ENCODE data around the gene MRPL55. TPM values are rescaled to one million over a fixed set of nuclear protein-coding genes. Genes with fewer than 3 reads are reported as not detected.

Gene MRPL55
- total RNA-seq, 1 donor from 2014 or later = 55.2 TPM

DNA sequence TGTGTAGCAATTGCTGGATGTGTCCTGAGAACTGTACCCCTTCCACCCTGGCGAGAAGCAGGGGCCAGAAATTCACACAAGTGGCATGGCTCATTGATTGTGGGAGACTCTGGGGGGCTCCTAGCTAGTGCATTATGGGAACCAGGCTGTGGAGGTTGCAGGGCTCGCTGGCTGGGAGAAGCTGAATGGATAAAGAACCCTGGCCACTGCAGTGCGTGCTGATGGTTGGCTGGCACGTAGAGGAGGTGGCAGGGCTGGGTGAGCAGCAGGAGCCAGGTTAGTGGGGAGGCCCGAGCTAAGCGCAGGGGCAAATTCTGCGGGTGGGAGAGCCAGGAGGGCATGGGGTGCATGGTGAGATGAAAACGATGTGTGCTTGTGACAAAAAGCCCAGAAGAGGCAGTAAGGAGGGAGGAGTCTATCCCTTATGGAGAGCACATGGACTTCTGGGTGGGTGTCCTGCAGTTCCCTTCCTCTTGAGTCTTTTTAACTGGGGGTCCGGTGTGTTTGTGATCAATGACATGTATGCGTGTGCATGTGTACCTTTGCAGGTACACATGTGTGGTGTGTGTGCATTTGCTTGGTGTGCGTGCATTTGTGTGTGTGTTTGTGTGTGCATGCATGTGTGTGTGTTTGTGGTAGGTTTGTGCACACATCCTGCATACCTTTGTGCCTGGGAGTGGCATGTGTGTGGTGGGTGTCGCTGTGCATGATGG lies 34.5 kb upstream of the MRPL55 start:
- Mint-ChIP-seq H3K4me1 (peaks cover 26% of the 10 kb centered on the region), H3K27ac (peak overlapping the region; percentile 69), H3K4me3 (peak overlapping the region; percentile 98), H3K36me3 (ENCODE audit: low read depth) (peaks cover 25% of the 10 kb centered on the region), H3K9me3 (no peaks in the 10 kb centered on the region), H3K27me3 (peaks cover 6% of the 10 kb centered on the region)
- no peak for DNase-seq
- intact Hi-C loops (cut with micrococcal nuclease) = loop anchor here (5.0 kb wide), 1 partner anchor 264 kb away; the partner anchor contains the start of gene TRIM11

DNA sequence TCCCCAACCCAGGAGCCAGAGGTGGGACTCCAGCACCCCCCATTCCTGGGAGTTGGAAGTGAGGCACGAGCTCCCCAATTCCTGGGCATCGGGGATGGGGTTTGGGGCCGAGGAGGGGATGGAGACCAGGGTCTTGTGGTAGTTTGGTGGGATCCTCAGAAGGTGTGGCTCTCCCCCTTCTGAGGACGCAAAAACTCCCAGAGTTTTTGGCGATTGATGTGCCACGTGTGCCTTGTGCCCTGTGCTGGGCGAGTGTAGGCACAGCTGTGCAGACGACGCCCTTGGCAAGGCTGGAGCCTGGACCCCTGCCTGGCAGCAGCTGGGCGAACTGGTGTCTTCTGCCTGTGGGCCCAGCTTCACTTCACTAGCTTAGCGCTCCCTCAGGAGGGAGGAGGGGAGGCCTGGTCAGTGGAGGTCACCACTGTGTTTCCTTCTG lies 33.6 kb upstream of the MRPL55 start:
- no peak for DNase-seq
- peaks cover 26% of the 10 kb centered on the region for H3K4me1 Mint-ChIP-seq
- peak overlapping the region; percentile 58 for H3K27ac Mint-ChIP-seq
- peaks cover 7% of the 10 kb centered on the region for H3K27me3 Mint-ChIP-seq
- H3K4me3 Mint-ChIP-seq = peak overlapping the region; percentile 98
- H3K36me3 Mint-ChIP-seq (ENCODE audit: low read depth) = peaks cover 25% of the 10 kb centered on the region
- intact Hi-C loops (cut with micrococcal nuclease) = loop anchor here (5.0 kb wide), 1 partner anchor 265 kb away; the partner anchor contains the start of gene TRIM11
- no peaks in the 10 kb centered on the region for H3K9me3 Mint-ChIP-seq

DNA sequence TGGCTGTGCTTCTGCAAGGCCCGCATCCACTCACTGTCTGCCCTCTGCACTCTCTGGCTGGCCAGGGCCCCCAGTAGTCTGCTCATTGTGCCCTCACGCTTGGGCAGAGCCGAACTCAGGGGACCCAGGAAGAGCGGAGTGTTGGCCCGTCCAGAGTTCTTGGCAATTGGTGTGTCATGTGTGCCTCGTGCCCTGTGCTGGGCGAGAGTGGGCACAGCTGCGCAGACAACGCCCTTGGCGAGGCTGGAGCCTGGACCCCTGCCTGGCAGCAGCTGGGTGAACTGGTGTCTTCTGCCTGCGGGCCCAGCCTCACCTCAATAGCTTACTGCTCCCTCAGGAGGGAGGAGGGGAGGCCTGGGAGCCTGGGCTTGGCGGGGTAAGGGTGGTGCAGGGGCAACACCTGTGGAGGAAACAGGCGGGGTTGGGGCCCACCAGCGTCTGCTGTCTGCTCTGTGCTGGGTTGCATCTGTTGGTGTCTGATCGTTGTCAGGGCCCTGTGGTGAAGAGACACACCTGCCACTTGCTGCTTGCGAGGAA lies 33.1 kb upstream of the MRPL55 start:
- H3K27ac Mint-ChIP-seq = peak overlapping the region; percentile 97
- peak; percentile 58 for DNase-seq
- H3K4me1 Mint-ChIP-seq = peaks cover 26% of the 10 kb centered on the region
- no peaks in the 10 kb centered on the region for H3K9me3 Mint-ChIP-seq
- H3K4me3 Mint-ChIP-seq = peak overlapping the region; percentile 98
- intact Hi-C loops (cut with micrococcal nuclease) = loop anchor here (5.0 kb wide), 1 partner anchor 265 kb away; the partner anchor contains the start of gene TRIM11
- peaks cover 25% of the 10 kb centered on the region for H3K36me3 Mint-ChIP-seq (ENCODE audit: low read depth)
- H3K27me3 Mint-ChIP-seq = peaks cover 11% of the 10 kb centered on the region

DNA sequence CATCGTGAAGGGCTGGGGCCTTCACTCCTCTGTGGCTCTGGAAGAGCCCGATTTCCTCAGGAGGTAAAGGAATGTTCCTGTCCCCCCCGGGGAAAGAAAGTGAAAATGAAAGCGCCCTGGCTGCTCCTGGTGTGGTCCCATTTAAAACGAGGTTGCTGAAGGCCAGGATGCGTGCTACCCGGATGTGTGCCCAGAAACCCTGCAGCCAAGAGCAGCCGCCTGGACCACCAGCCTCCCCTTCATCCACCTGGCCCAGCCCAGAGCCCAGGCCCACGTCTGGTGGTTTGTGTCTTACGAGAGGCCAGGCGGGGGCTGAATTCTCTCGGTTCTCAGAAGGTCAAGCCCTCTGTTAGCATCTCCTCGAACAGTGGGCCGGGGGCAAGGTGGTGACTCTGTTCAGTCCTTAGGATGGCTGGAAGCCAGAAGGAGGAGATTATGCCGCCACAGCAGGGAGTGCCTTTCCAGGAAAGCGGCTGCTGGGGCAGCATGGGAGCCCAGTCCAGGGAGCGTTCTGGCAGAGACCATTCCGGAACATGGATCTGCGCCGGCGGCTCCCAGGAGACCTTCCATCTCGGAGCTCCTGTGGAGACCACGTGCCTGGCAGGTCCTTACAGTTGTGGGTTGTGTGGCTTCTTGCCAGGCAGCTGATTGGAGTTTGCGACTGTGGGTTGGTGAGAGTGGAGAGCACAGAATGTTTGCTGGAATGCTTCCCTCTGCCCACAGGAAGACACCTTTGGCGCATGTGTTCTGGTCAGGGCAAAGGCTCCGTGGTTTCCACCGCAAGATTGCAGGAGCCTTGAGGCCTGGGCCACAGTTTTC lies 32.3 kb upstream of the MRPL55 start:
- intact Hi-C loops (cut with micrococcal nuclease) = loop anchor here (2.0 to 5.0 kb wide), 4 partner anchors 135 to 359 kb away; partner anchors contain the start of gene TRIM11
- Mint-ChIP-seq H3K36me3 (ENCODE audit: low read depth) (peaks cover 25% of the 10 kb centered on the region), H3K27ac (peak overlapping the region; percentile 97), H3K9me3 (no peaks in the 10 kb centered on the region), H3K27me3 (peaks cover 18% of the 10 kb centered on the region), H3K4me3 (peak overlapping the region; percentile 98), H3K4me1 (peaks cover 26% of the 10 kb centered on the region)
- DNase-seq = peak; percentile 85

DNA sequence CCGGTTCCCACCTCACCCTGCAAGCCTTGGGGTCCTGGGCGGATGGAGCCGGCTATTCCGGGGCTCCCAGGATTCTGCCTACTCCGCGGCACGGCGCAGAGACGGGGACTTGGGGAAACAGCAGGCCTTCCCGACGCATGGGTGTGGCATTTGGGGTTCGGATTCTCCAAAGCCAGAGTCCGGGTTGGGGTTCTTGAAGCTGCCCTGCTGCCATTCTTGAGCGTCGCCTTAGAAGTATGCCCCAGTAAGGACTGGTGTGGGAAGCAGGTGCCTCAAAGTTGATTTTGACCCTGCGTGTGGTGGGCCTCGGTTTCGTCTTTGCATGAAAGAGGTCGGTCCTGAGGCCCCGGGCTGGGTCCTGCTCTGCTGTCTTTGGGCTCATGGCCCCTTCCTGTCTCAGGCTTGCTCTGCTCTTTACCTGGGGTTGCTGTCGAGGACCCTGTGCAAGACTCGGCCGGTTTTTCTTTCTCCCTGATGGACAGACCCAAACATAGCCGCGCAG lies 31.7 kb upstream of the MRPL55 start:
- H3K9me3 Mint-ChIP-seq = no peaks in the 10 kb centered on the region
- H3K4me3 Mint-ChIP-seq = peak overlapping the region; percentile 98
- peak overlapping the region; percentile 97 for H3K27ac Mint-ChIP-seq
- H3K36me3 Mint-ChIP-seq (ENCODE audit: low read depth) = peaks cover 25% of the 10 kb centered on the region
- intact Hi-C loops (cut with micrococcal nuclease) = loop anchor here (1.0 to 5.0 kb wide), 9 partner anchors 26 to 405 kb away; partner anchors contain the start of genes ARF1, C1orf35, JMJD4 and MRPL55
- H3K27me3 Mint-ChIP-seq = peaks cover 25% of the 10 kb centered on the region
- peaks cover 26% of the 10 kb centered on the region for H3K4me1 Mint-ChIP-seq
- DNase-seq = no peak

DNA sequence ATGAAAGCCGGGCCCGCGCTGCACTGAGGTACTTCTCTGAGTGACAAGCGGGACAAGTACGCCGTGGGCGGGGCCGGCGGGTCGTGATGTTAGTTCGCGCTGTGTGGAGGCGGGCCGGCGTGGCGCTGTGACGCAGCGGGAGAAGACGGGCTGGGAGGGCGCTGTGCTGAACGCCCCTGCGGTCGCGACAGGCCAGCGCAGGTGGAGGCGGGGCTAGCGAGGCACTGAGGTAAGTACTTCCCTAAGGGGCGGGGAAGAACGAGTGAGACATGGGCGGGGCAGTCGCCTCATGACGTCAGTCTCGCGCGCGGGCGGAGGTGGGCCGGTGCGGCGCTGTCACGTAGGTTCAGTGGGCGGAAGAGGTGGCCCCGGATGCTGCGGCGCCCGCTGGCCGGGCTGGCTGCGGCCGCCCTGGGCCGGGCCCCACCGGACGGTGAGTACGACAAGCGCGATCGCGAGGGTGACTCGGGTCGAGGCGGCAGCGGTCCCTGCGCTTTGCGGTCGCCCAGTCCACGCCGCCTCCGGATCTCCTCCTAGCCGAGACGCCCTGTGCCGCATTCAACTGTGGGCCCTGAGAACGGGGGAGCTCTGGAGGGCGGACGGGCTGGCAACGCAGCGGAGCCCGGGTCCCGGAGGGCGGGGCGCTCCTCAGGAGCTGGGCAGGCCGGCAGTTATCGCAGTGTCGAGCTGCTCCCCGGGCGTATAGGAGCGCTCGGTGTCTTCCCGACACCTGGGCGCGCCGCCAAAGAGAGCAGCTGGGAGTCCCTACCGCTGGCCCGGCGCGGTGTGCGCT lies 31.0 kb upstream of the MRPL55 start, which contains the start of gene GUK1:
TSS of gene GUK1 (plus strand) at position 349 of the 793 bp plus-strand sequence. CDS start at position 373, 24 bp downstream.
- H3K4me3 Mint-ChIP-seq = peak within 1 kb of the TSS; percentile 98
- no peaks in the 10 kb centered on the region for H3K9me3 Mint-ChIP-seq
- peaks cover 26% of the 10 kb centered on the region for H3K4me1 Mint-ChIP-seq
- peak; percentile 100 for DNase-seq
- H3K27ac Mint-ChIP-seq = peak within 1 kb of the TSS; percentile 97
- peaks cover 25% of the 10 kb centered on the region for H3K36me3 Mint-ChIP-seq (ENCODE audit: low read depth)
- peaks cover 28% of the 10 kb centered on the region for H3K27me3 Mint-ChIP-seq
- intact Hi-C loops (cut with micrococcal nuclease) = loop anchor here (1.0 to 5.0 kb wide), 11 partner anchors 9 to 405 kb away; partner anchors contain the start of genes ARF1, C1orf35, JMJD4 and MRPL55

- peak overlapping the region; percentile 97 for H3K27ac Mint-ChIP-seq
- peaks cover 25% of the 10 kb centered on the region for H3K36me3 Mint-ChIP-seq (ENCODE audit: low read depth)
- no peaks in the 10 kb centered on the region for H3K9me3 Mint-ChIP-seq
- no peak for DNase-seq
- peaks cover 26% of the 10 kb centered on the region for H3K4me1 Mint-ChIP-seq
- H3K4me3 Mint-ChIP-seq = peak overlapping the region; percentile 98
- intact Hi-C loops (cut with micrococcal nuclease) = loop anchor here (1.0 kb wide), 2 partner anchors 8 to 74 kb away; no protein-coding TSS in a partner anchor
- H3K27me3 Mint-ChIP-seq = peaks cover 34% of the 10 kb centered on the region
Observed at GRCh38 chr1:228139406-228139930, 30.4 kb upstream of the MRPL55 start.

DNA sequence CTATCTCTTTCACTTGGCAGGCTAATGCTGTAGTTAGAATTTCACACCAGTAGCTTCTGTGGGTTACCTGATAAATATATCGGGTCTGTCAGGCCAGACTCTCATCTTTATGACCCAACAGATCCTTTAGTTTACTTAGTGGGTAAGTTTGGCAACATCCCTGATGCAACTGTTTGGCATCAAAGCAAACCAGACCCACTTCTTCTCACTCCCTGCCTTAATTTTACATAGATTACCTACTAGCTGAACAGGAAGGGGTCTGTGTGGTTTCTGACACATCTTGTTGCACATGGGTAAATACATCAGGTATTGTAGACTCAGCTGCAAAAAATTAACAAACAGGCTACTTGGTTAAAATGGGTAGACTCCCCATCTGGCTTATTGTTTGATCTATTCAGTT lies 27.8 kb upstream of the MRPL55 start:
- H3K27ac Mint-ChIP-seq = no peak overlapping the region
- H3K36me3 Mint-ChIP-seq (ENCODE audit: low read depth) = peaks cover 12% of the 10 kb centered on the region
- no peak for DNase-seq
- no peaks in the 10 kb centered on the region for H3K9me3 Mint-ChIP-seq
- peaks cover 43% of the 10 kb centered on the region for H3K27me3 Mint-ChIP-seq
- H3K4me1 Mint-ChIP-seq = peaks cover 7% of the 10 kb centered on the region
- H3K4me3 Mint-ChIP-seq = no peak overlapping the region
- intact Hi-C loops (cut with micrococcal nuclease) = no loop called here

GRCh38 chr1:228134591-228134990 lies 25.5 kb upstream of the MRPL55 start:
- H3K36me3 Mint-ChIP-seq (ENCODE audit: low read depth) = peaks cover under 1% of the 10 kb centered on the region
- no peak overlapping the region for H3K27ac Mint-ChIP-seq
- H3K27me3 Mint-ChIP-seq = peaks cover 43% of the 10 kb centered on the region
- no peak overlapping the region for H3K4me3 Mint-ChIP-seq
- intact Hi-C loops (cut with micrococcal nuclease) = no loop called here
- H3K4me1 Mint-ChIP-seq = peaks cover 8% of the 10 kb centered on the region
- no peak for DNase-seq
- H3K9me3 Mint-ChIP-seq = no peaks in the 10 kb centered on the region

GRCh38 chr1:228131766-228132165 lies 22.7 kb upstream of the MRPL55 start:
- Mint-ChIP-seq H3K27me3 (peaks cover 40% of the 10 kb centered on the region), H3K4me3 (no peak overlapping the region), H3K36me3 (ENCODE audit: low read depth) (peaks cover 2% of the 10 kb centered on the region), H3K27ac (no peak overlapping the region), H3K9me3 (no peaks in the 10 kb centered on the region), H3K4me1 (peaks cover 8% of the 10 kb centered on the region)
- intact Hi-C loops (cut with micrococcal nuclease) = loop anchor here (1.0 to 2.0 kb wide), 4 partner anchors 8 to 383 kb away; no protein-coding TSS in a partner anchor
- DNase-seq = no peak

DNA sequence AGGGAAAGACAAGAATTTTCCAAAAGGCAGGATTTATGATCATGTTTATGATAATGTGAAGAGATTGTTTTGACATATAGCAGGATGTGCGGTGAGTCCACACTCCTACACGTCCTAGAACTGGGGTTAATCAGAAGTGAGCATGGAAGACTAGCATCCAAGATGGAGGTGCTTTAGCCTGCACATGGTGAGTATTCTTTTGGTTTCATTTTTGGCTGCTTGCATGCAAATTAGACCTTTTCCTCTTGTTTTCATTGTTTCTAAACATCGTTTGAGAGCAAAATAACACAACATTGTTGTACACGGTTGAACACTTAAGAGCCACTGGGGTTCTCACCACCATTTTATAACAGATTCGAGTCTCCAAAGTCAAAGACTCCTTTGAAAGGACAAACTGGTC lies 16.1 kb upstream of the MRPL55 start:
- Mint-ChIP-seq H3K36me3 (ENCODE audit: low read depth) (peaks cover 2% of the 10 kb centered on the region), H3K4me1 (peaks cover 5% of the 10 kb centered on the region), H3K9me3 (no peaks in the 10 kb centered on the region), H3K27me3 (peaks cover 11% of the 10 kb centered on the region), H3K27ac (no peak overlapping the region), H3K4me3 (no peak overlapping the region)
- no peak for DNase-seq
- intact Hi-C loops (cut with micrococcal nuclease) = no loop called here

DNA sequence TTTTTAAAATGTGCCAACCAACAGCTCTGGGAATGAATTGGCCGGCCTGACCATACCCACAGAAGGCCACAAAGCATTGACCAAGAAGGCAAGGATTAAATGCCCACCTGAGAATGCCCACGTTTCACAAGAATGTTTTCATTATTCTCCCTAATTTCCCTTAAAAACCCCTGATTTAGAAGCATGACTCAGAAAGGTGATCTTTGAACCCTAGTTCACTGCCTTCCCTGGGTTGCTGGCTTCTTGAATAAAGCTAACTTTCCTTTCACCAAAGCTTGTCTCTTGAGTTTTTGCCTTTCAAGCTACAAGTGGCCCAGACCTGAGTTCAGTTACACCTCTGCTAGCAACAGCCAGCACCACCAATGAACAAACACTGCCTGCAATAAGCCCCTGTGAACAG lies 14.4 kb upstream of the MRPL55 start:
- H3K4me3 Mint-ChIP-seq = no peak overlapping the region
- peaks cover 5% of the 10 kb centered on the region for H3K9me3 Mint-ChIP-seq
- peaks cover 11% of the 10 kb centered on the region for H3K27me3 Mint-ChIP-seq
- no peak for DNase-seq
- no peak overlapping the region for H3K27ac Mint-ChIP-seq
- intact Hi-C loops (cut with micrococcal nuclease) = no loop called here
- H3K4me1 Mint-ChIP-seq = peaks cover 5% of the 10 kb centered on the region
- H3K36me3 Mint-ChIP-seq (ENCODE audit: low read depth) = peaks cover 2% of the 10 kb centered on the region
